ENCODE measurements around the gene BANK1.

Gene BANK1

GRCh38 chr4:101910786-101911373 is 120.3 kb downstream of the BANK1 start:
- no peak for DNase-seq

DNA sequence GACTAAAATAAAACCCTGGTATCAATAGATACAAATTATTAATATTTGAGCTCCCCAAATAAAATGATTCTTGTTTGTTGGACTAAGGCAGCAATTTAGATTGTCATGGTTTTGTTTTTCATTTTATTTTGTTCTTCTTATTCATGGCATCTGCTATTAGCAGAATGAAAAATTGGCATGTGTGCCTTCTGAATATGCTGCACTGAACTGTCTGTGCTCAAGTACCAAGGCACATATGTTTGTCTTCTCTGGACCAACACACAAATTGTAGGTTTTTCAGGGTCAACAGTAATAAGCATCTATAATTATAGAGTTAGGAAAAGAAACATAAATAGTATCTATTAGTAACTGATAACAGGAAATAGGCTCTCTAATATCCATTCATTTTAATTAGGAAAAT is 121.1 kb downstream of the BANK1 start:
- DNase-seq: no peak

DNA sequence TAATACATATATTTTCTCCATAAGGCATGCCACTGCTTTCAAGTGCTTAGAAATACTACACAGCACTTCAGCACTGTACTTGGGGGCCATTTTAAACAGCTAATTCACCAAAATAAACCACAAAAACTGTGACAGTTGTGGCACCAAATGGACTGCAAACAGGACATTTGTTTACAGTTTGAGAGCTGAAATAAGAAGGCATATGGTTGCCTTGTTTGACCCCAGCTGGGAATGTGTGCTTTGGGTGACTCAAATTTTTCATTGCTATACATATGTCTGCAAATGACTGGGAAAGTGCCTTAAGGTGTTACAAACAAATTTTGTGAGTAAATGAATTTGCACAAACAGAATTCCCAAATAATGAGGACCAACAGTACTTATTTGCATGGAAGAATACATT is 124.2 kb downstream of the BANK1 start:
- no peak for DNase-seq

DNA sequence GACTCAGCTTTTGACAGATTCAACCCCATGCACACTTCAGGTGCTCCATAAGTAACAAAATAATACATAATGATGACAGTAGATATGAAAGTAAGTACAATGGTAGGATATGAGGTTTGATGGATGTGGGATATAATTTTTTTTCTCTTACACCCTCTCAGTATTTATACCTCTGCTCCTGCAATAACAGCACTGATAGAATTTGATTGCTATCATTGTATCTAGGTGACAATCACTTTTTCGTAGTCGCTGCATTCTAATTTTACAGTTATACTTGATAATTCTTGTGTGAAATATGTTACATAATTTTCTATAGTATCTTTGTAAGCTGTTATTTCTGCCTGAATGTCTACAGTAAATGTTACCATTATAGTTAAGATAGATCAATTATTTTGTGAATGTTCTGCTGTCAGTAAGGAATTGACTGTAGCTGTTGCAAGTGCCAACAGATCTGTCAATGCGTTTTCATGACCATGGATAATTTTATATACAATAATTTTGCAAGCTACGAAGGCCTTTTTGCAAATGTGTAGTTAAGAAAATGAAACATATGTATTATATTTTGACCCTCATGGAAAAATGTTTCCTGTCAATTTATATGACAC is 128.9 kb downstream of the BANK1 start:
- DNase-seq: no peak

DNA sequence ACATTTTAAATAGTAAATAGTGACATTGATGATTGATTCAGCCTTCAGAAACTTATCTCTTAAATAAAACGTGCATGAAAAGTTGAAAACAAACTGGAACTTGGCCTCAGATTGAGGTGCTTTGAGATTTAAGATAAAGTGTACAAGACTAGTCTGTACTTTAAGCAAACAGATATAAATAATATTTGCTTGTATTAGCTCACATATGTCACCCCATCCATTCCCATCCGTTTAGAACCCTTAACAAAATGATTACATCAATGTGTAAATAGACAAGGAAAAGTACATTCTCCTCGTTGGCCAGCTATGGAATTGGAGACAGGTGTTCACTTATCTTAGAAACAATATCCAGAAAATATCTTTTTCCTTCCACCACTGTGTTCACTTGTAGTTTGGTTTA is 130.8 kb downstream of the BANK1 start:
- no peak for DNase-seq

DNA sequence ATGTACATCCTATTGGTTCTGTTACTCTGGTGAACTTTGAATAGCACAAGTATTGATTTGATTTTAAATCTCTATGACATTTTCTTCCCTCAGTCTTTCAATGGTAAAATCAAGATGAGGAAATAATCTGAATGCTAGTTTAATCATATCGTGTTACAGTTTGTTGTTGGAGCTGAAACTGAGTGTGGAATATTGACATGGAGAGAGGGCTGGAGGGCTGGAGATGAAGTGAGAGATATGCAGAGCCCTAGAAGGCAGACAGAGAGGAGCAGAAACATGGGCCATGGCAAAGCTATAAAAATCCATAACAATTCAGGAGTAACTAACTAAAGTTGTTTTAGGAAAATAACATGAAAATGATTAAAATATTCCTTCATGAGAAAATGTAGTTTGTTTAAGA is 141.1 kb downstream of the BANK1 start:
- no peak for DNase-seq

- no peak for DNase-seq
These were observed 143.3 kb downstream of the BANK1 start for GRCh38 chr4:101933855-101934254.

- DNase-seq: no peak
These were observed 148.3 kb downstream of the BANK1 start for GRCh38 chr4:101938836-101939235.

DNA sequence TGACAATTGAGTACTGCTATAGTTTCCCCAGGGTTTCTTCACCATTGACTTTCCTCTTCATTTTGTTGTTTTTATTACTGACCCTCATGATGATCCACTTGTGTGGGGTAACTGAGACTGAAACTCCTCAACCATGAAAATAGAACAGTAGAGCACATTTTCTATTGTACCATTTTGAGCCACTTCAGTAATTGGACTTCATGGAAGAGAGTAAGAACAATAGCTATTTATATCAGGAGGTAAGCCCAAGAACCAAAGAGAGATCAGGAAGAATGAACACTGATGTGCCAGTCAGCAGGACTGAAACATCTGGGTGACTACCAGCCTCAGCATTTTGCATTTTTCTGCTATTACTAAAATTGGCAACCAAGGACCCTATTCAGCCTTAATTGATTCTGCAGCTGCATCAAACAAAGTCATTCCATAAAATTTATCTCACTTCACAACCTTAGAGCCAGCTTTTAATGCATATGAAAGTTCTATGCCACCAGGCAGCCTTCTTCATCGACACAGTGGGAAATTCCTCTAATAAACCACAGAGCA is 151.4 kb downstream of the BANK1 start:
- DNase-seq: no peak

DNA sequence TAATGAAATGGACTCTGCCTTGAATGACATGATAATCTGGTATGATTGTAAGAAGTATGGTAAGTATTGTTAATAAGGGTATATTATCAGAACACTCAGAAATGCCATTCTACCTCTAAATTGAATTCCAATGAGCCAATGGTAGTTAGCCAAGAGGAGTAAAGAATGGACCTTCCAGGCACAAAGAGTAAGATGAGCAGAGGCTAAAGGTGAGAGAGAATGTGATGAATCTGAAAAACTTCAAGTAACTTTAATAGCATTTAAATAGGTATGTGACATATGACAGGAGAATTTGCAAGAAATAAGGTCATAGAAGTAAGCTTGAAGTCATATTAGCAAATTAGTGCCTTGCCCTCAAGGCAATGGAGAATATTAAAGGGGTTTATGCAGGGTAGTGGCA is 152.4 kb downstream of the BANK1 start:
- no peak for DNase-seq

- DNase-seq: no peak
These were observed 154.1 kb downstream of the BANK1 start for GRCh38 chr4:101944649-101945048.

GRCh38 chr4:101948055-101948454 is 157.5 kb downstream of the BANK1 start:
- DNase-seq: no peak

DNA sequence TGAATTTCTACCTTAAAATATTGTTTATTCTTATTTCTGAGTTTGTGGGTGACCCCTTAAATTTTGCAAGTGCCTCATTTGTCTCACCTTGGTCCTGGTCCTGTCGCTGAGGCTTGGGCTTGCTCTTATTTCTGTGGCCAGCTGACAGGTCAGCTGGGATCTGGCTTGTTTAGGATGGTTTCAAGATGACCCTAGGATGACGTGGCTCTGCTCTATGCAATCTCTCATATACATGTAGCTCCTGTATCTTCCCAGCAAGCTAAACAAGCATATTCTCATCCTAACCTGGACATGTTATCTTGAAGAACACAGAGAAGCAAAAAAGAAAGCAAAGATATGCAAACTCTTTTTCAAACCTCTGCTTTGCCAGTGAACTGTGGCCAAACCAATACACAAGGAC is 158.4 kb downstream of the BANK1 start:
- no peak for DNase-seq

DNA sequence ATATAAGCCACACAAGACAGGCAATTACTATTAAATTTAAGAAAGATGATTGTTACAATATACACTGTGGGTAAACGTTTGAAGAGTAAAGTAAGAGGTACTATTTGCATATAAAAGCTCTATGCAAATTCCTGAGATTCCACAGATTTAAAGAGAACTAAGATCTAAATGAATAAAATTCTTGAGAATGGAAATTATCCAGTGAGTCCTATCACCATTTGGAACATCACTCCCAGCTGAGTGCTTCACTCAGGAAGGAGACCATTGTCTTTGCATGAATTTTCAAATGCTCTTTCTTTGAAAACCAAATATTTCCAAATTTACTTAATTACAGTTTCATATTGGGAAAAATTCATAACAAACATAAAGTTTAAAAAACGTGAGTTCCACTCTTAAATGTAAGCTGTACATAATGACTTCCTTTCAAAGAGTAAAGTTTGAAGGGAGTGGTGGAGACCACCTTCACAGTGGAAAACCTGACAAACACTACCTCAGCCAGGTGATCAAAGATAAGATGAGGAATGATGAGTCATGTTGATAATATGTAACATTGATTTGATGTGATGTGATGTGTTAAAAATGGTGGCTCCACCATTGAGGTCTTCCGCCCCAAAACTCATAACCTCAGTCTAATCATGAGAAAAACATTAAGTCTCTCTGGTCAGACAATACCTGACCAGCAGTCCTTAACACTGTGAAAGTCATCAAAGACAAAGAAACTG is 159.9 kb downstream of the BANK1 start:
- DNase-seq: no peak

GRCh38 chr4:101952985-101953384 is 162.5 kb downstream of the BANK1 start:
- no peak for DNase-seq

DNA sequence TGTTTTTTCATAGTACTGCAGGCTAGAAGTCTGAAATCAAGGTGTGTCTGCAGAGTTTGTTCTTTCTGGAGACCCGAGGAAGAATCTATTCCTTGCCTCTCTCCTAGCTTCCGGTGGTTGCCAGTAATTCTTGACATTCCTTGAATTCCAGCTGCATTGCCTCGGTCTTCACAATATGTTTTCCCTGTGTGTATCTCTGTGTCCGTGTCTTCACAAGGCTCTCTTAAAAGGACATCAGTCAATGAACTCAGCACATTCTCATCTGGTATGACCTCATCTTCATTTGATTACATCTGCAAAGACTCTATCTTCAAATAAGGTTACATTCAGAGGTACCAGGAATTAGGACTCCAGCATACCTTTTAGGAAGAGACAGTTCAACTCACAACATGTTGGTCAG is 163.4 kb downstream of the BANK1 start:
- DNase-seq: peak; percentile 92

GRCh38 chr4:101954351-101954750 is 163.8 kb downstream of the BANK1 start:
- no peak for DNase-seq

- DNase-seq: no peak
These were observed 164.6 kb downstream of the BANK1 start for GRCh38 chr4:101954975-101955678.

DNA sequence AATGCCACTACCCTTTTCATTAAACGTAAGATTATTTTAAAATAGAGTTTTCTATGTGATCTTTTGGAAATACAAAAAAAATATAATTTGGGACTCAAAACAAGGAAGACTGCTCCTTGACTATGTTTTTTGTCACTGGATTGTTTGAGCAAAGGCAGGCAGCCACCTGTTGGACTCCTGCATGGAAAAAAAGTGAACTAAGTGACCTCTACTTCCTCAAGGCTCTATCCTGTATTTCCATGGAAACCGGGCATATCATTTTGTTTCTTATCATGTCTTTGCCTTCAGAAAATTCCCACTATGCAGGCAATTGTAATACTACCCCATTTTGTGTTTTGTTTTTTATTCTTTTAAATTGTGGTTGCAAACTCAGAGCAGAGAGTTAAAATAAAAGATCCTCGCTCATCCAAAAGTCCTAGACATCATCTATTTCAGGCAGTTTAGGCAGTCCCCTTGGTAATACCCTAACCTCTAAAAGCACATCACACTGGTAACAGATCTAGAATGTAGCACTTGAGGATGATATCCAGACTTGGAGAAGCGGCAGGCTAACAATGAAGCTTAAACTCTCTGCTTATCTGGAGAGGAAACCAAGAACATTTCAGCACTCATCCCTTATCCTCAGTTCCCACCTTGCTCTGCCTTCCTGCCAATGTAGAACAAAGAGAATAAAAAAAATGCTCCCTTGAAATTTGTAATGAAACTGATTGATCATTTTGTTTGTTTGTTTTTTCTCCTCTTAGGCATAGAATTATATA is 165.7 kb downstream of the BANK1 start:
- DNase-seq: no peak

- no peak for DNase-seq
These were observed 168.0 kb downstream of the BANK1 start for GRCh38 chr4:101958547-101958946.

DNA sequence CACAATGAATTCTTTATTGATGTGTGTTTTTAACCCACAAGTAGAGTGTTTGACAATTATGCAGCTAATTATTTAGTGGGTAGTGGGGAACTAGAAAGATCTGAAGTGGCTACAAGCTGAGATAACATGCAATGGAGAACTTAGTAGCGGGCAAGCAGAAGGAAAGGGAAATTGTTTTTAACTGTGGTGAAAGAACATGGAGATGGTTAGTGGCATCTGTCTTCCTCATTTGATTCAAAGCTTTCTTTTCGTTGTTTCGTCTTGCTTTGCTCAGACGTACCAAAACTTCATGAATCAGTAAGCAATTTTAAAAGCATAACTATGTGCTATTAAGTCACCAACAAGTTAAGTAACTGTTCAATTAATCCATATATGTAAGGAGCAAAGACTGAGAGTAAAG is 169.9 kb downstream of the BANK1 start:
- no peak for DNase-seq

- no peak for DNase-seq
These were observed 170.6 kb downstream of the BANK1 start for GRCh38 chr4:101961144-101961543.
